ENCODE data around the gene ADAMTS20.
"Not testable (repeated sequence)": the region's sequence is repeated elsewhere in the genome, so short reads cannot be mapped to it uniquely, and the experiment has no call there.

The ADAMTS20 gene

GRCh38 chr12:43551971-43552559 is at the start of gene ADAMTS20:
Gene ADAMTS20 (minus strand): TSS chr12:43552203. CDS start chr12:43551921, 282 bp downstream.
- DNase-seq, result no peak

- DNase-seq, result no peak
These were observed 47.7 kb upstream of the ADAMTS20 start for GRCh38 chr12:43599708-43600107.

- DNase-seq, result no peak
These were observed 47.1 kb upstream of the ADAMTS20 start for GRCh38 chr12:43599066-43599465.

GRCh38 chr12:43590307-43590706 is 38.3 kb upstream of the ADAMTS20 start:
- no peak for DNase-seq

- no peak for DNase-seq
These were observed 34.7 kb upstream of the ADAMTS20 start for GRCh38 chr12:43586646-43587245.

GRCh38 chr12:43585676-43586075 is 33.7 kb upstream of the ADAMTS20 start:
- DNase-seq, result no peak

- DNase-seq, result no peak
These were observed 28.6 kb upstream of the ADAMTS20 start for GRCh38 chr12:43580601-43581000.

GRCh38 chr12:43579206-43579605 is 27.2 kb upstream of the ADAMTS20 start:
- DNase-seq, result no peak

- no peak for DNase-seq
These were observed 26.8 kb upstream of the ADAMTS20 start for GRCh38 chr12:43578782-43579181.

- DNase-seq, result no peak
These were observed 25.4 kb upstream of the ADAMTS20 start for GRCh38 chr12:43577381-43577780.

- DNase-seq, result no peak
These were observed 24.2 kb upstream of the ADAMTS20 start for GRCh38 chr12:43576162-43576561.

- no peak for DNase-seq
These were observed 19.9 kb upstream of the ADAMTS20 start for GRCh38 chr12:43571885-43572284.

GRCh38 chr12:43556057-43556456 is 4.1 kb upstream of the ADAMTS20 start:
- DNase-seq, result no peak

- DNase-seq, result no peak
These were observed 578 bp downstream of the ADAMTS20 start for GRCh38 chr12:43551279-43551970.

GRCh38 chr12:43550831-43551271 is 1.2 kb downstream of the ADAMTS20 start:
- DNase-seq, result no peak

- no peak for DNase-seq
These were observed 7.3 kb downstream of the ADAMTS20 start for GRCh38 chr12:43544703-43545102.

- DNase-seq, result no peak
These were observed 11.5 kb downstream of the ADAMTS20 start for GRCh38 chr12:43540470-43540869.

GRCh38 chr12:43537675-43538074 is 14.3 kb downstream of the ADAMTS20 start:
- not testable (repeated sequence) for DNase-seq

GRCh38 chr12:43516045-43516444 is 36.0 kb downstream of the ADAMTS20 start:
- DNase-seq, result no peak

- no peak for DNase-seq
These were observed 50.3 kb downstream of the ADAMTS20 start for GRCh38 chr12:43501703-43502102.

- no peak for DNase-seq
These were observed 58.7 kb downstream of the ADAMTS20 start for GRCh38 chr12:43493261-43493797.

GRCh38 chr12:43482311-43483085 is 69.5 kb downstream of the ADAMTS20 start:
- no peak for DNase-seq

- DNase-seq, result no peak
These were observed 71.4 kb downstream of the ADAMTS20 start for GRCh38 chr12:43480591-43480990.
